ENCODE data around the gene PLXNA1. TPM values are rescaled to one million over a fixed set of nuclear protein-coding genes. Genes with fewer than 3 reads are reported as not detected.

The PLXNA1 gene
- total RNA-seq, 1 experiment from 2014 or later: 30.3 TPM

- TF ChIP-seq ATF3 (IDR thresholded peaks at IDR 0.05) (no peak), TCF7L2 (IDR thresholded peaks at IDR 0.05; ENCODE audit: borderline replicate concordance, extremely low read depth, insufficient read depth, insufficient read length) (no peak), POLR2AphosphoS5 (IDR thresholded peaks at IDR 0.05; ENCODE audit: low read depth, low read length) (no peak)
These were observed 33.5 kb downstream of the PLXNA1 start (continued) for GRCh38 chr3:127016461-127016860.

GRCh38 chr3:127017229-127017628 is 34.3 kb downstream of the PLXNA1 start:
- Histone ChIP-seq H3K9me3 (ENCODE audit: control insufficient read depth in 1 of 2, insufficient read depth in 1 of 2, low read depth in 1 of 2, low read length in 2 of 2) (no peaks in the 10 kb centered on the region), H3K36me3 (ENCODE audit: control insufficient read depth in 1 of 2, insufficient read depth in 2 of 2, low read length in 2 of 2) (peaks cover 0 to 12% of the 10 kb centered on the region in 2 experiments; a peak in 2 of 4 replicates), H3K79me2 (ENCODE audit: insufficient read depth, low read length) (no peaks in the 10 kb centered on the region), H3K27me3 (ENCODE audit: insufficient read depth, low read length) (no peaks in the 10 kb centered on the region), H3K4me3 (replicated peaks in 1 of 2; ENCODE audit: low read depth in 1 of 2, low read length in 2 of 2) (no peak overlapping the region), H3K4me1 (ENCODE audit: control insufficient read depth in 1 of 2, insufficient read depth in 2 of 2, low read length in 2 of 2) (no peaks in the 10 kb centered on the region), H3K4me2 (ENCODE audit: low read length) (no peak overlapping the region), H3K27ac (ENCODE audit: low read depth, low read length) (no peak overlapping the region), H3K9me2 (ENCODE audit: insufficient read depth) (no peaks in the 10 kb centered on the region), H2AFZ (ENCODE audit: low read depth, low read length, poor library complexity, severe bottlenecking) (no peak overlapping the region), H4K20me1 (ENCODE audit: insufficient read depth) (no peaks in the 10 kb centered on the region), H3K9ac (ENCODE audit: low read length) (no peak overlapping the region)
- DNase-seq (ENCODE audit: low read depth, low spot score): no peak
- ATAC-seq: no peak
- ChIA-PET RAD21 (ENCODE audit: low non-redundant PET in 1 of 2, low total read pairs in 2 of 2, uncharacterized antibody in 2 of 2, unreplicated experiment in 2 of 2) (no interaction called here), CTCF (no interaction called here), POLR2A (no interaction called here)
- intact Hi-C loops (cut with micrococcal nuclease): no loop called here
- BruUV-seq (replicated peaks): no TSS peak
- no peak for TF ChIP-seq EZH2phosphoT487 (IDR thresholded peaks at IDR 0.05; ENCODE audit: borderline replicate concordance)
- no peak for TF ChIP-seq SIN3A (IDR thresholded peaks at IDR 0.05; ENCODE audit: low read depth)
- no peak for TF ChIP-seq POLR2A (IDR thresholded peaks at IDR 0.05; ENCODE audit: borderline replicate concordance, extremely low read depth, insufficient read depth, insufficient read length)
- TF ChIP-seq POLR2AphosphoS5 (IDR thresholded peaks at IDR 0.05; ENCODE audit: low read depth, low read length): no peak
- TF ChIP-seq YY1 (IDR thresholded peaks at IDR 0.05; ENCODE audit: extremely low read depth, insufficient replicate concordance, low read depth, low read length): no peak
- TF ChIP-seq ELF1 (IDR thresholded peaks at IDR 0.05; ENCODE audit: borderline replicate concordance, low read depth): no peak
- TF ChIP-seq SP1 (IDR thresholded peaks at IDR 0.05; ENCODE audit: low read depth): no peak
- no peak for TF ChIP-seq EZH2 (IDR thresholded peaks at IDR 0.05)
- TF ChIP-seq EGR1 (IDR thresholded peaks at IDR 0.05; ENCODE audit: low read depth): no peak
- no peak for TF ChIP-seq SRF (IDR thresholded peaks at IDR 0.05; ENCODE audit: low read depth)
- no peak for TF ChIP-seq TCF7L2 (IDR thresholded peaks at IDR 0.05; ENCODE audit: borderline replicate concordance, extremely low read depth, insufficient read depth, insufficient read length)
- no peak for TF ChIP-seq RAD21 (IDR thresholded peaks at IDR 0.05; ENCODE audit: low read depth)
- no peak for TF ChIP-seq CBX3 (IDR thresholded peaks at IDR 0.05; ENCODE audit: low read depth)
- no peak for TF ChIP-seq CEBPB (IDR thresholded peaks at IDR 0.05; ENCODE audit: low read depth)
- no peak for TF ChIP-seq ZNF274 (IDR thresholded peaks at IDR 0.05; ENCODE audit: low read depth, low read length)
